Astrocyte (in vitro differentiated cells and primary cell): ENCODE data around the gene RARB.

Experiments
- EZH2 ChIP-seq: IDR thresholded peaks from 2 replicates; pipeline ENCODE4 v1.6.1; 2012; ENCODE audit warnings: mild to moderate bottlenecking, low read length, inconsistent platforms; ENCODE audit not compliant: insufficient read depth
- TF ChIP-seq, protein P1 (sequence below): IDR thresholded peaks from 2 replicates; pipeline ENCODE4 v1.5.1; 2011; ENCODE audit warnings: low read depth, mild to moderate bottlenecking, inconsistent platforms, low read length, moderate library complexity; ENCODE audit not compliant: insufficient read depth

DNA sequence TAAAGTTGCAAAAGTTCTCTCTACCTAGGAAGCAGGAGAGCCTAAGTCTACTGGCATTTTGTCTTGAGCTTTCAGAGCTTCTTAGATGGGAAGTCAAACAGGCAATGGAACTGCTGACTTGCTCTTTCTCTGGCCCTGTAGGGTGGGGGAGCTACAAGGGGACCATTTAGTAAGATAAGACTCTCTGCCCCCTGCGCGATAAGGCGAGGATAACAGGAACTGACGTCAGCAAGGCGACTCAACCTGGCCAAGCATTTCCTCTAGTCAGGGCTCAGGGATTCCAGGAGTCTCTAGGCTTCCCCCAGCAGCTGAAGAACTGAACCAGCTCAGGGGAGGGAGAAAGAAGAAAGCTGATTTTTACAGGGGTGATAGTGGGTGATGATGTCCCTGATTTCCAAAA is 5.8 kb downstream of the RARB start:
- TF ChIP-seq, protein P1, sequence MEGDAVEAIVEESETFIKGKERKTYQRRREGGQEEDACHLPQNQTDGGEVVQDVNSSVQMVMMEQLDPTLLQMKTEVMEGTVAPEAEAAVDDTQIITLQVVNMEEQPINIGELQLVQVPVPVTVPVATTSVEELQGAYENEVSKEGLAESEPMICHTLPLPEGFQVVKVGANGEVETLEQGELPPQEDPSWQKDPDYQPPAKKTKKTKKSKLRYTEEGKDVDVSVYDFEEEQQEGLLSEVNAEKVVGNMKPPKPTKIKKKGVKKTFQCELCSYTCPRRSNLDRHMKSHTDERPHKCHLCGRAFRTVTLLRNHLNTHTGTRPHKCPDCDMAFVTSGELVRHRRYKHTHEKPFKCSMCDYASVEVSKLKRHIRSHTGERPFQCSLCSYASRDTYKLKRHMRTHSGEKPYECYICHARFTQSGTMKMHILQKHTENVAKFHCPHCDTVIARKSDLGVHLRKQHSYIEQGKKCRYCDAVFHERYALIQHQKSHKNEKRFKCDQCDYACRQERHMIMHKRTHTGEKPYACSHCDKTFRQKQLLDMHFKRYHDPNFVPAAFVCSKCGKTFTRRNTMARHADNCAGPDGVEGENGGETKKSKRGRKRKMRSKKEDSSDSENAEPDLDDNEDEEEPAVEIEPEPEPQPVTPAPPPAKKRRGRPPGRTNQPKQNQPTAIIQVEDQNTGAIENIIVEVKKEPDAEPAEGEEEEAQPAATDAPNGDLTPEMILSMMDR, result no peak
- TF ChIP-seq EZH2, result no peak
